Panc1 (cell line): ENCODE data around the gene SV2B. TPM values are rescaled to one million over a fixed set of nuclear protein-coding genes. Genes with fewer than 3 reads are reported as not detected.

Experiments
- ATAC-seq: fragments of 200-7000 bp; cut with Tn5 transposase; 2 replicates; pipeline ENCODE4 v1.9.1; 2020; ENCODE audit warnings: mild to moderate bottlenecking, moderate library complexity
- BruUV-seq: library from RNA; stranded (reverse); fragments of 400-500 nt; replicated peaks from 2 replicates; lab custom pipeline; 2021; lab: Mats Ljungman, UMichigan
- CTCF ChIA-PET: fragments of 300-600 bp; sonication (Branson Sonifier 250); formaldehyde crosslinking; loops from one replicate; lab custom pipeline; 2022; ENCODE audit warnings: antibody characterized with exemption; lab: Charles Lee
- POLR2A ChIA-PET: fragments of 300-600 bp; sonication (Branson Sonifier 250); formaldehyde crosslinking; loops from one replicate; lab custom pipeline; 2022; ENCODE audit warnings: antibody characterized with exemption; lab: Charles Lee
- DNase-seq: peaks from one replicate; pipeline ENCODE4 v3.0.0-alpha.2; 2010; ENCODE audit warnings: low read depth, low spot score
- H3K27ac ChIP-seq: 2 replicates; pipeline ENCODE4 v1.5.1; 2011; ENCODE audit warnings: mild to moderate bottlenecking, low read length, inconsistent platforms
- H3K27me3 ChIP-seq: fragments of 200-500 bp; sonication (Bioruptor generic); 2 replicates; pipeline ENCODE4 v1.6.0; 2014; ENCODE audit warnings: low read length, inconsistent platforms; ENCODE audit not compliant: control insufficient read depth, insufficient read depth
- H3K36me3 ChIP-seq: fragments of 200-500 bp; sonication (Bioruptor generic); 2 replicates; pipeline ENCODE4 v1.5.1; 2014; ENCODE audit warnings: inconsistent platforms, mild to moderate bottlenecking, low read length, moderate library complexity; ENCODE audit not compliant: control insufficient read depth, insufficient read depth
- H3K4me1 ChIP-seq: 2 replicates; pipeline ENCODE4 v1.5.1; 2011; ENCODE audit warnings: inconsistent platforms, mild to moderate bottlenecking, low read length, moderate library complexity; ENCODE audit not compliant: control insufficient read depth, insufficient read depth
- H3K4me3 ChIP-seq, 2 experiments: 2 replicates each; pipeline ENCODE4 v1.5.1; 2011 to 2012; ENCODE audit warnings: low read depth in 2 of 2, low read length in 2 of 2, mild to moderate bottlenecking in 2 of 2, inconsistent platforms in 1 of 2, moderate library complexity in 1 of 2
- H3K9me3 ChIP-seq: fragments of 200-500 bp; sonication (Bioruptor generic); 2 replicates; pipeline ENCODE4 v1.5.1; 2014; ENCODE audit warnings: low read depth, mild to moderate bottlenecking, inconsistent platforms, low read length, moderate library complexity; ENCODE audit not compliant: control insufficient read depth, insufficient read depth
- POLR2AphosphoS5 ChIP-seq: IDR thresholded peaks from 2 replicates; pipeline ENCODE4 v1.6.1; 2012; ENCODE audit warnings: mild to moderate bottlenecking, low read depth, low read length, moderate library complexity
- SIN3A ChIP-seq: IDR thresholded peaks from 2 replicates; pipeline ENCODE4 v1.6.1; 2012; ENCODE audit warnings: low read depth, mild to moderate bottlenecking, low read length, moderate library complexity, borderline replicate concordance; ENCODE audit not compliant: insufficient read depth
- TCF7L2 ChIP-seq: IDR thresholded peaks from 2 replicates; pipeline ENCODE4 v1.6.1; 2011; ENCODE audit warnings: mild to moderate bottlenecking, low read depth, low read length, inconsistent platforms
- in situ Hi-C: cut with HindIII; loops from 2 replicates; pipeline ENCODE4 v1.10.0; 2016; ENCODE audit warnings: low sequenced_read_pairs, low pct_unique_long_range_greater_than_20kb
- intact Hi-C: fragments of 100-400 bp; cut with micrococcal nuclease; formaldehyde crosslinking; loops from one replicate; pipeline ENCODE4 v1.10.0; 2022; ENCODE audit not compliant: unreplicated experiment
- total RNA-seq: library from RNA; stranded (reverse); gene quantifications from one replicate; pipeline ENCODE4 v1.2.1, GENCODE V29; 2021; ENCODE audit not compliant: unreplicated experiment
- TF ChIP-seq, protein P1 (sequence below): fragments of 450-650 bp; IDR thresholded peaks from 2 replicates; pipeline ENCODE4 v1.5.1; 2017; ENCODE audit warnings: mild to moderate bottlenecking
- TF ChIP-seq, protein P2 (sequence below), 2 experiments: IDR thresholded peaks; 2 replicates each; pipeline ENCODE4 v1.6.1; 2011 to 2012; ENCODE audit warnings: low read depth in 2 of 2, control low read depth in 1 of 2, low read length in 1 of 2, mild to moderate bottlenecking in 1 of 2, moderate library complexity in 1 of 2; ENCODE audit not compliant: insufficient read depth in 1 of 2

The SV2B gene
- total RNA-seq, 1 experiment from 2014 or later, result not detected

DNA sequence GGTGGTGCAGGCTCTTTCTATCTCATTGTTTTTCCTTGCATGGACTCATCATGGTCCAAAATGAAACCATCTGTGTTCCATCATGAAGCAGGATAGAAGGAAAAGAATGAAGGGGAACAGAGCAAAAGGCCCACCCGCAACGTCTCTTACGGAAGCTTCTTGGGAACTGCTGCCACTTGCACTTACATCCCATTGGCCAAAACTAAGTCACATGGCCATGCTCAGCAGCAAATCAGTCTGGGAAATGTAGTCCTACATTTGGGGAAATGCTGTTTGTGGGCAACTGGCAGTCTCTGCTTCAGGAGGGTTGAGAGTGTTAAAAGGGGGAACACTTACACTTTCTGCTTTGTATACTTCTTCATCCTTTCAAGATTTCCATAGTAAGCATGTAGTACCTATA is 191.6 kb downstream of the SV2B start:
- intact Hi-C loops (no loop called here), in situ Hi-C loops (no loop called here)
- ATAC-seq (no peak), DNase-seq (no peak)
- ChIA-PET CTCF (no interaction called here), POLR2A (no interaction called here)
- Histone ChIP-seq H3K4me3 (no peak overlapping the region), H3K9me3 (no peaks in the 10 kb centered on the region), H3K36me3 (no peaks in the 10 kb centered on the region), H3K27me3 (peaks cover 34% of the 10 kb centered on the region), H3K4me1 (no peaks in the 10 kb centered on the region), H3K27ac (no peak overlapping the region)
- TF ChIP-seq SIN3A, result no peak
- TF ChIP-seq, protein P1, sequence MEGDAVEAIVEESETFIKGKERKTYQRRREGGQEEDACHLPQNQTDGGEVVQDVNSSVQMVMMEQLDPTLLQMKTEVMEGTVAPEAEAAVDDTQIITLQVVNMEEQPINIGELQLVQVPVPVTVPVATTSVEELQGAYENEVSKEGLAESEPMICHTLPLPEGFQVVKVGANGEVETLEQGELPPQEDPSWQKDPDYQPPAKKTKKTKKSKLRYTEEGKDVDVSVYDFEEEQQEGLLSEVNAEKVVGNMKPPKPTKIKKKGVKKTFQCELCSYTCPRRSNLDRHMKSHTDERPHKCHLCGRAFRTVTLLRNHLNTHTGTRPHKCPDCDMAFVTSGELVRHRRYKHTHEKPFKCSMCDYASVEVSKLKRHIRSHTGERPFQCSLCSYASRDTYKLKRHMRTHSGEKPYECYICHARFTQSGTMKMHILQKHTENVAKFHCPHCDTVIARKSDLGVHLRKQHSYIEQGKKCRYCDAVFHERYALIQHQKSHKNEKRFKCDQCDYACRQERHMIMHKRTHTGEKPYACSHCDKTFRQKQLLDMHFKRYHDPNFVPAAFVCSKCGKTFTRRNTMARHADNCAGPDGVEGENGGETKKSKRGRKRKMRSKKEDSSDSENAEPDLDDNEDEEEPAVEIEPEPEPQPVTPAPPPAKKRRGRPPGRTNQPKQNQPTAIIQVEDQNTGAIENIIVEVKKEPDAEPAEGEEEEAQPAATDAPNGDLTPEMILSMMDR, result no peak
- TF ChIP-seq, protein P2, sequence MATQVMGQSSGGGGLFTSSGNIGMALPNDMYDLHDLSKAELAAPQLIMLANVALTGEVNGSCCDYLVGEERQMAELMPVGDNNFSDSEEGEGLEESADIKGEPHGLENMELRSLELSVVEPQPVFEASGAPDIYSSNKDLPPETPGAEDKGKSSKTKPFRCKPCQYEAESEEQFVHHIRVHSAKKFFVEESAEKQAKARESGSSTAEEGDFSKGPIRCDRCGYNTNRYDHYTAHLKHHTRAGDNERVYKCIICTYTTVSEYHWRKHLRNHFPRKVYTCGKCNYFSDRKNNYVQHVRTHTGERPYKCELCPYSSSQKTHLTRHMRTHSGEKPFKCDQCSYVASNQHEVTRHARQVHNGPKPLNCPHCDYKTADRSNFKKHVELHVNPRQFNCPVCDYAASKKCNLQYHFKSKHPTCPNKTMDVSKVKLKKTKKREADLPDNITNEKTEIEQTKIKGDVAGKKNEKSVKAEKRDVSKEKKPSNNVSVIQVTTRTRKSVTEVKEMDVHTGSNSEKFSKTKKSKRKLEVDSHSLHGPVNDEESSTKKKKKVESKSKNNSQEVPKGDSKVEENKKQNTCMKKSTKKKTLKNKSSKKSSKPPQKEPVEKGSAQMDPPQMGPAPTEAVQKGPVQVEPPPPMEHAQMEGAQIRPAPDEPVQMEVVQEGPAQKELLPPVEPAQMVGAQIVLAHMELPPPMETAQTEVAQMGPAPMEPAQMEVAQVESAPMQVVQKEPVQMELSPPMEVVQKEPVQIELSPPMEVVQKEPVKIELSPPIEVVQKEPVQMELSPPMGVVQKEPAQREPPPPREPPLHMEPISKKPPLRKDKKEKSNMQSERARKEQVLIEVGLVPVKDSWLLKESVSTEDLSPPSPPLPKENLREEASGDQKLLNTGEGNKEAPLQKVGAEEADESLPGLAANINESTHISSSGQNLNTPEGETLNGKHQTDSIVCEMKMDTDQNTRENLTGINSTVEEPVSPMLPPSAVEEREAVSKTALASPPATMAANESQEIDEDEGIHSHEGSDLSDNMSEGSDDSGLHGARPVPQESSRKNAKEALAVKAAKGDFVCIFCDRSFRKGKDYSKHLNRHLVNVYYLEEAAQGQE (IDR thresholded peaks at IDR 0.05; ENCODE audit: insufficient read depth in 1 of 2, low read depth in 2 of 2, low read length in 1 of 2), result no peak
- TF ChIP-seq TCF7L2, result no peak
- no TSS peak for BruUV-seq

DNA sequence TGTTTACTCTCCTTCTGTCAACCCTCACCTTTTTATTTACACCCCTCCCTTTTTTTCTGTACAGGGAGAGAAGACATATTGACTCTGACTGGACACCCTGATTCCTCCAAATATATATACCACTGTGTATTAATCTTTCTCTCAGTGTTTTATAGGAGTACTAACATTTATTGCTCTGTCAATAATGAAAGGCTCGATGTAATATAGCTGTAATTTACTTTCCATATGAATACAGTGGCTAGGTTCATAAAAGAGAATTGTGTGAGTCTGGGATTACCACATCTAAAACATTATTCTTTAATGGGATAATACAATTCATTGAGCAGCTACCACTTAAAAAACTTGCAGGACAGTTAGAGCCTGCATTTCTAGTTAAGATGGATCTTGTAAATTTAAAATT is 194.3 kb downstream of the SV2B start:
- BruUV-seq, result no TSS peak

More for the DNA sequence above, 194.3 kb downstream of the SV2B start:
- H3K4me1 ChIP-seq, result no peaks in the 10 kb centered on the region
- no peaks in the 10 kb centered on the region for H3K9me3 ChIP-seq
- no peak overlapping the region for H3K27ac ChIP-seq
- POLR2A ChIA-PET, result no interaction called here
- H3K36me3 ChIP-seq, result no peaks in the 10 kb centered on the region
- TF ChIP-seq, protein P1, result no peak
- TF ChIP-seq POLR2AphosphoS5 (no peak), TCF7L2 (no peak), SIN3A (no peak)
- TF ChIP-seq, protein P2 (IDR thresholded peaks at IDR 0.05; ENCODE audit: insufficient read depth in 1 of 2, low read depth in 2 of 2, low read length in 1 of 2), result no peak
- intact Hi-C loops, result no loop called here
- in situ Hi-C loops, result no loop called here
- no peak overlapping the region for H3K4me3 ChIP-seq
- ATAC-seq, result no peak
- peaks cover 37% of the 10 kb centered on the region for H3K27me3 ChIP-seq
- CTCF ChIA-PET, result no interaction called here
- DNase-seq, result no peak
